ENCODE data around the gene TMEM115.

Gene TMEM115

DNA sequence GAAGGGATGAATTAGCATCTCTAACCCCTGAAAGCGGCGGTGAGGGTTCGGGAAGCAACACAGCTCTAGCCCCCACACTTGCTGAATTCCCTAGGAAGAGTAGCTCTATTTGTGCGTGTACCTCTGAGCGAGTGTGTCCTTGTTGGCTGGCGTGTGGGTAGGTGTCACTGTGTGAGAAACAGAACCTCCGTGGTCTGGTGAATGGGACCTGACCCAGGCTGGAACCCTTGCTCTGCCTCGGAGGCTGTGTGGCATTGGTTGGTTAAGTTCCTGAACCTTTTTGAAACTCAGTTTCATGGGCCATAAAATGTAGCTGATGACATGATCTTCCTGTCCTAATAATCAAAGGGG is 414 bp upstream of the TMEM115 start:
- no peak for DNase-seq (ENCODE audit: low spot score)
- in situ Hi-C loops (cut with MboI; ENCODE audit: low sequenced_read_pairs, unreplicated experiment), result no loop called here
- TF ChIP-seq, protein P1, sequence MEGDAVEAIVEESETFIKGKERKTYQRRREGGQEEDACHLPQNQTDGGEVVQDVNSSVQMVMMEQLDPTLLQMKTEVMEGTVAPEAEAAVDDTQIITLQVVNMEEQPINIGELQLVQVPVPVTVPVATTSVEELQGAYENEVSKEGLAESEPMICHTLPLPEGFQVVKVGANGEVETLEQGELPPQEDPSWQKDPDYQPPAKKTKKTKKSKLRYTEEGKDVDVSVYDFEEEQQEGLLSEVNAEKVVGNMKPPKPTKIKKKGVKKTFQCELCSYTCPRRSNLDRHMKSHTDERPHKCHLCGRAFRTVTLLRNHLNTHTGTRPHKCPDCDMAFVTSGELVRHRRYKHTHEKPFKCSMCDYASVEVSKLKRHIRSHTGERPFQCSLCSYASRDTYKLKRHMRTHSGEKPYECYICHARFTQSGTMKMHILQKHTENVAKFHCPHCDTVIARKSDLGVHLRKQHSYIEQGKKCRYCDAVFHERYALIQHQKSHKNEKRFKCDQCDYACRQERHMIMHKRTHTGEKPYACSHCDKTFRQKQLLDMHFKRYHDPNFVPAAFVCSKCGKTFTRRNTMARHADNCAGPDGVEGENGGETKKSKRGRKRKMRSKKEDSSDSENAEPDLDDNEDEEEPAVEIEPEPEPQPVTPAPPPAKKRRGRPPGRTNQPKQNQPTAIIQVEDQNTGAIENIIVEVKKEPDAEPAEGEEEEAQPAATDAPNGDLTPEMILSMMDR (IDR thresholded peaks at IDR 0.05; ENCODE audit: borderline replicate concordance, control extremely low read depth, extremely low read depth, insufficient read depth, missing control alignments), result no peak

DNA sequence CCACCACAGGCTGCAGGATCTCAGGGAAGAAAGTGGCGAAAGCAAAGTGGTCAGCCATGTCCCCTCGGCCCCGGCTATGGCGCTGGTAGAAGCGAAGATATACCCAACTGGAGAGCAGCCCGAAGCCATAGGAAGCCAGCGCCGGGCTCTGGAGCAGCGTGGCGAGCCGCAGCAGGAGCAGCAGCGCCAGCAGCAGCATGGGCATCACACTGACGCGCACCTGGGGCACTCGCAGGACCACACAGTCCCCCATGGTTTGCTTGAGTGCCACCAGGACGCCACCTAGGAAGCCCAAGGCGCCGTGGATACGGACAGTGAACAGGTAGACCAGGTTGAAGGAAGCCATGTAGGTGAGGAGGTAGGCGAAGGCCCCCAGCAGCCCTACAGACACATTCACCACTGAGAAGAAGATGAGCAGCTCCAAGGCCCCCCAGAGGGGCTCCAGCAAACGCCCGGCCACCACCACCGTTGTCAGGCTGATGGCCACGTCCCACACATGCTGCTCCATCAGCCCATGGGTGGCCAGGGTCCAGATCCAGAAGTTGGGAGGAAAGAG is 888 bp downstream of the TMEM115 start:
- no peak for DNase-seq (ENCODE audit: low spot score)
- in situ Hi-C loops (cut with MboI; ENCODE audit: low sequenced_read_pairs, unreplicated experiment), result no loop called here
- TF ChIP-seq, protein P1 (IDR thresholded peaks at IDR 0.05; ENCODE audit: borderline replicate concordance, control extremely low read depth, extremely low read depth, insufficient read depth, missing control alignments), result no peak

DNA sequence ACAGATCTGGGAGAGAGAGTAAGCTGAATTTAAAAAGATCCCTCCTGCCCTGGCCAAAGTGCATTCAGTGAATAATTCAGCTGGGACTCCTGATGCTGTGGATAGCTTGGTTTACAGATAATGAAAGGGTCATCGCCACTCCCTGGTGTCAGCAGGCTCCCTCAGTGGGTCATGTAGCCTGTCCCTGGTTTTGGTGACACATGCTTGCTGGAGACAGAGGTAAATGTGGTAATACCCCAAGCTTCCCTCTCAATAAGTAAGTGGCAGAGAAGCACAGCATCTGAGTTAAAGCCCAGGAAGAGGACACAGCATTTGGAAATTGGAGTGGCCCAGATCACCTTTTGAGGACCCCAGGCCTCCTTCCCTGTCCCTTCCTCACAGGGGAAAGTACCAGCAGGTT is 1.8 kb downstream of the TMEM115 start:
- TF ChIP-seq, protein P1 (IDR thresholded peaks at IDR 0.05; ENCODE audit: borderline replicate concordance, control extremely low read depth, extremely low read depth, insufficient read depth, missing control alignments), result no peak
- DNase-seq (ENCODE audit: low spot score), result no peak
- in situ Hi-C loops (cut with MboI; ENCODE audit: low sequenced_read_pairs, unreplicated experiment), result no loop called here

DNA sequence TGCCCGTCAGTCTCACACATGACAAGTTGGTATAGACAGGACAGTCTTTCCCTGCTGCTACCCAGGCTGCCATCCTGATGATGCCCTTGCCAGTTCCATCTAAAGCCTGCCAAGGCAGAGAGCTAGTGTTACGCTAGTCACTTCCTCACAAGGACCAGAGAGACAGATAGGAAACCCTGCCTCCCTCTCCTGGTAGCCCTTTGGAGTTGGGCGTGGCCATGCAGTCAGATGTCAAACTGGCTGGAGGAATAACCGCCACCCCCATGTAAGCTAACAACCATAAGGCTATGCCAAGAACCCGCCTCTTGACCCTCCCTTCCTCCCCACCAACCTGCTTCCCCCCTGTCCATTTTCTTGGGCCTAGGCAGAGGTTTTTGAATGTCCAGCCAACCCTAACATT is 2.8 kb downstream of the TMEM115 start:
- TF ChIP-seq, protein P1 (IDR thresholded peaks at IDR 0.05; ENCODE audit: borderline replicate concordance, control extremely low read depth, extremely low read depth, insufficient read depth, missing control alignments), result no peak
- DNase-seq (ENCODE audit: low spot score), result no peak
- in situ Hi-C loops (cut with MboI; ENCODE audit: low sequenced_read_pairs, unreplicated experiment), result no loop called here

DNA sequence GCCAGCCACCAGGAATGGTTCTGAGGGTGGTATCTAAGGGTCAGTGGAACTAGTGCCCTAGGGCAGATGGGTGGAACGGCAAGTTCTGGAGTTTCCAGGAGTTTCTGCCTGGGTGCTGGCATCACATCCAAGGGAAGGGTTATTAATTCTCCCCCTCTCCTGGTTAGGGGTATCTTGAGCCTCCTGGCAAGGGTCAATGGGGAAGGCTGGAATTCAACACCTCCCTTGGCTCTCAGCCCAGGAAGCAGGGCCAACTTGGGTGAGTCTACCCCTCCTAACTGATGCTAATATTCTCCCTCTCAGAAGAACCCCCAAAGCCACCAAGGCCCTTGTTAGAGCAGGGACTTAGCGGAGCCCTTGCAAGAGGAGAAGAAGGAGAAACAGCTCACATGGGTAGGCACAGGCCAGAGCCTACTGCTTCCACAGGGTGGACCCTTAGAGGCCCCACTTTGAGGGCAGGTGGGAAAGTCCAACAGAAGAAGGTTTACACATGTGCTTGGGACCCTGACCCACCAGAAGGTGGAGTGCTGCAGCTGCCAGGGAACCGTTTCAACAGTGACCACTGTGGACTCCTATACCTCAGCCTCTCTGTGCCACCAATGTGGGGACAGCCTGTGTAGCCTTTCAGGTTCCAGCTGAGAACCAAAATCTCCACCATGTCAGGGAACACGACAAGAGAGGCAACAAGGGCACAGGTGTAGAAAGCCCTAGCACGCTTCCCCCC is 3.3 kb downstream of the TMEM115 start:
- in situ Hi-C loops (cut with MboI; ENCODE audit: low sequenced_read_pairs, unreplicated experiment), result no loop called here
- TF ChIP-seq, protein P1 (IDR thresholded peaks at IDR 0.05; ENCODE audit: borderline replicate concordance, control extremely low read depth, extremely low read depth, insufficient read depth, missing control alignments), result no peak
- no peak for DNase-seq (ENCODE audit: low spot score)

DNA sequence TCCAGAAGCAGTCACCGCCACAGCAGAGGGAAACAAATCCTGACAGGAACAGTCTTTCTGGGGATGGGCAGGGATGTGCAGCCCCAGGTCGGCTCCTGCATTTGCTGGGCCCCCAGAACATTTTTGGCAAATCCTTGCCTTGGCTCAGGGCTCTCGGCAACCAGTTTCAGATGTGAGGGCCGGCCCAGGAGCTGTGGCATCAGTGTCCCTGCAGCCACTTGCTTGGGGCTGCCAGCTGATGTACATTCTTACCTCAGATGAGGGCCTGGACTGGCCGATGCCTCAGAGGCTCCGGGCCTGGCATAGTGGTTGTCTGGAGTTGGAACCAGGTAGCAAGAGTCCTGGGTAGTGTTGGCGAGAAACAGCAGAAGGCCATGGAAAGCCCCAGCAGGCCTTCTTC is 4.5 kb downstream of the TMEM115 start:
- in situ Hi-C loops (cut with MboI; ENCODE audit: low sequenced_read_pairs, unreplicated experiment), result no loop called here
- TF ChIP-seq, protein P1 (IDR thresholded peaks at IDR 0.05; ENCODE audit: borderline replicate concordance, control extremely low read depth, extremely low read depth, insufficient read depth, missing control alignments), result no peak
- no peak for DNase-seq (ENCODE audit: low spot score)

All from GM13976 (cell line).